ENCODE measurements around the gene UHRF2. TPM values are rescaled to one million over a fixed set of nuclear protein-coding genes. Genes with fewer than 3 reads are reported as not detected.

The UHRF2 gene
- total and polyA plus RNA-seq, 9 of the 15 experiments (the other 6 are each of a cell fraction or from before 2014, with no cell fraction given) = 5.6 to 39.0 (median 20.1) TPM

GRCh38 chr9:6413365-6414246, 607 bp downstream of the UHRF2 start:
- DNase-seq (ENCODE audit: extremely low read depth in 1 of 4, low spot score in 3 of 4) (peak; percentile 21 to 27 (median 24)), FAIRE-seq (no peak), ATAC-seq (peak; percentile 50)
- Histone ChIP-seq H2AFZ (ENCODE audit: low read depth, low read length) (peak overlapping the region; percentile 76), H3K4me1 (replicated peaks in 1 of 2; ENCODE audit: control insufficient read depth in 2 of 2, insufficient read depth in 2 of 2, low read length in 2 of 2) (peaks cover 5 to 19% of the 10 kb centered on the region in 2 experiments; a peak in 4 of 5 replicates), H4K20me1 (replicated peaks; ENCODE audit: control insufficient read depth, insufficient read depth, low read length) (peaks cover 4% of the 10 kb centered on the region; the same call in 1 of the 2 replicates), H3K4me2 (ENCODE audit: insufficient read depth, low read length) (peak overlapping the region; percentile 83), H3K27ac (ENCODE audit: extremely low read depth, low read depth, low read length) (peak overlapping the region; percentile 88), H3K9me1 (ENCODE audit: control insufficient read depth, insufficient read depth, low read length) (no peaks in the 10 kb centered on the region), H3K4me3 (peak overlapping the region; percentile 90), H3K27me3 (ENCODE audit: control insufficient read depth in 2 of 2, insufficient read depth in 2 of 2, low read length in 2 of 2) (no peaks in the 10 kb centered on the region), H3K79me2 (ENCODE audit: control insufficient read depth, insufficient read depth, low read length) (peaks cover 57% of the 10 kb centered on the region), H3K9ac (ENCODE audit: insufficient read depth in 1 of 2, low read depth in 2 of 2, low read length in 2 of 2) (peak overlapping the region; percentile 83 to 98), H3K36me3 (ENCODE audit: control insufficient read depth, insufficient read depth, low read length) (peaks cover 8% of the 10 kb centered on the region; the same call in 2 of the 3 replicates), H3K9me3 (replicated peaks; ENCODE audit: control insufficient read depth, insufficient read depth, low read depth, low read length) (peaks cover 5% of the 10 kb centered on the region; the same call in 1 of the 2 replicates)
- in situ Hi-C loops (cut with MboI) (no loop called here), intact Hi-C loops (cut with micrococcal nuclease) (no loop called here)
- CTCF ChIA-PET (ENCODE audit: low intra/inter-chr PET ratio) = no interaction called here
- 1% methylated on average over 35 of the region's 92 CpGs for WGBS (ENCODE audit: insufficient coverage, low coverage, missing lambda C conversion rate)
- no TSS peak for BruUV-seq (replicated peaks)
- POLR2A ChIA-PET = interaction anchor here (0.6 to 3.1 kb wide), 12 partner anchors 9 to 238 kb away, joined by 3 to 18 read pairs (median 4); no protein-coding TSS in a partner anchor
- TF ChIP-seq ZFX (CRISPR knock-in tag; IDR thresholded peaks at IDR 0.05) = peak; percentile 51
- no peak for TF ChIP-seq MEIS2 (IDR thresholded peaks at IDR 0.05; ENCODE audit: partially characterized antibody)
- no peak for TF ChIP-seq POLR2H (tag; IDR thresholded peaks at IDR 0.05; ENCODE audit: low read depth)
- TF ChIP-seq, protein P1, sequence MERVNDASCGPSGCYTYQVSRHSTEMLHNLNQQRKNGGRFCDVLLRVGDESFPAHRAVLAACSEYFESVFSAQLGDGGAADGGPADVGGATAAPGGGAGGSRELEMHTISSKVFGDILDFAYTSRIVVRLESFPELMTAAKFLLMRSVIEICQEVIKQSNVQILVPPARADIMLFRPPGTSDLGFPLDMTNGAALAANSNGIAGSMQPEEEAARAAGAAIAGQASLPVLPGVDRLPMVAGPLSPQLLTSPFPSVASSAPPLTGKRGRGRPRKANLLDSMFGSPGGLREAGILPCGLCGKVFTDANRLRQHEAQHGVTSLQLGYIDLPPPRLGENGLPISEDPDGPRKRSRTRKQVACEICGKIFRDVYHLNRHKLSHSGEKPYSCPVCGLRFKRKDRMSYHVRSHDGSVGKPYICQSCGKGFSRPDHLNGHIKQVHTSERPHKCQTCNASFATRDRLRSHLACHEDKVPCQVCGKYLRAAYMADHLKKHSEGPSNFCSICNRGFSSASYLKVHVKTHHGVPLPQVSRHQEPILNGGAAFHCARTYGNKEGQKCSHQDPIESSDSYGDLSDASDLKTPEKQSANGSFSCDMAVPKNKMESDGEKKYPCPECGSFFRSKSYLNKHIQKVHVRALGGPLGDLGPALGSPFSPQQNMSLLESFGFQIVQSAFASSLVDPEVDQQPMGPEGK (CRISPR knock-in tag; IDR thresholded peaks at IDR 0.05; ENCODE audit: borderline replicate concordance) = no peak
- TF ChIP-seq, protein P2, sequence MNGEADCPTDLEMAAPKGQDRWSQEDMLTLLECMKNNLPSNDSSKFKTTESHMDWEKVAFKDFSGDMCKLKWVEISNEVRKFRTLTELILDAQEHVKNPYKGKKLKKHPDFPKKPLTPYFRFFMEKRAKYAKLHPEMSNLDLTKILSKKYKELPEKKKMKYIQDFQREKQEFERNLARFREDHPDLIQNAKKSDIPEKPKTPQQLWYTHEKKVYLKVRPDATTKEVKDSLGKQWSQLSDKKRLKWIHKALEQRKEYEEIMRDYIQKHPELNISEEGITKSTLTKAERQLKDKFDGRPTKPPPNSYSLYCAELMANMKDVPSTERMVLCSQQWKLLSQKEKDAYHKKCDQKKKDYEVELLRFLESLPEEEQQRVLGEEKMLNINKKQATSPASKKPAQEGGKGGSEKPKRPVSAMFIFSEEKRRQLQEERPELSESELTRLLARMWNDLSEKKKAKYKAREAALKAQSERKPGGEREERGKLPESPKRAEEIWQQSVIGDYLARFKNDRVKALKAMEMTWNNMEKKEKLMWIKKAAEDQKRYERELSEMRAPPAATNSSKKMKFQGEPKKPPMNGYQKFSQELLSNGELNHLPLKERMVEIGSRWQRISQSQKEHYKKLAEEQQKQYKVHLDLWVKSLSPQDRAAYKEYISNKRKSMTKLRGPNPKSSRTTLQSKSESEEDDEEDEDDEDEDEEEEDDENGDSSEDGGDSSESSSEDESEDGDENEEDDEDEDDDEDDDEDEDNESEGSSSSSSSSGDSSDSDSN (IDR thresholded peaks at IDR 0.05; ENCODE audit: borderline replicate concordance in 1 of 2, low read depth in 2 of 2, low read length in 2 of 2) = 0 out of 4 replicates have a peak, but pooled peaks of 1 of the 2 experiments have one; percentile 16
- TF ChIP-seq CREB5 (CRISPR knock-in tag; IDR thresholded peaks at IDR 0.05) = no peak
- TF ChIP-seq, protein P3, sequence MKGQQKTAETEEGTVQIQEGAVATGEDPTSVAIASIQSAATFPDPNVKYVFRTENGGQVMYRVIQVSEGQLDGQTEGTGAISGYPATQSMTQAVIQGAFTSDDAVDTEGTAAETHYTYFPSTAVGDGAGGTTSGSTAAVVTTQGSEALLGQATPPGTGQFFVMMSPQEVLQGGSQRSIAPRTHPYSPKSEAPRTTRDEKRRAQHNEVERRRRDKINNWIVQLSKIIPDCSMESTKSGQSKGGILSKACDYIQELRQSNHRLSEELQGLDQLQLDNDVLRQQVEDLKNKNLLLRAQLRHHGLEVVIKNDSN (CRISPR knock-in tag; IDR thresholded peaks at IDR 0.05) = no peak
- no peak for TF ChIP-seq SRF (CRISPR knock-in tag; IDR thresholded peaks at IDR 0.05)
- TF ChIP-seq NCOR1 (IDR thresholded peaks at IDR 0.05) = no peak
- TF ChIP-seq TCFL5 (CRISPR knock-in tag; conservative IDR thresholded peaks at IDR 0.05) = no peak
- TF ChIP-seq U2AF1 (optimal IDR thresholded peaks at IDR 0.05; ENCODE audit: low read depth, low read length) = no peak
